HG02981 (cell line): ENCODE data around the gene HK1.
"Not testable (repeated sequence)": the region's sequence is repeated elsewhere in the genome, so short reads cannot be mapped to it uniquely, and the experiment has no call there.

ENCODE experiments used
- ATAC-seq: cut with Tn5 transposase; IDR thresholded peaks from one replicate; pipeline ENCODE4 v1.9.1; 2021; ENCODE audit warnings: mild to moderate bottlenecking, moderate library complexity; ENCODE audit not compliant: unreplicated experiment

HK1 gene

GRCh38 chr10:69278446-69278963, at the start of gene HK1:
HK1 (plus strand) TSS chr10:69278496.
- ATAC-seq, result no peak

DNA sequence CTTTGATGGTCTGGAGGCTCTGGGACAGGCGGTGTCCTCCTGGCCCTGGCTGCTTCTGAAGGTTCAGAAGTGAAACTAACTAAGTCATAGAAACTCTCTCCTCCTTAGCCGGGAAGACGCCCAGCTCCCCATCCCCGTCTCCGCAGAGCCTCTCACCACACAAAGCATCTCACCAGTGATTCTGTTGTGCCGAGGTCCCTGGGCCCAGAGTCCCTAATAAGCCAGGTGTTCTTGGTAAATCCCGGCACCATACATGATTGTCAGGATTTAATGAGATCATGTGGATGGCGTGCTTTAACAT, 48.7 kb upstream of the HK1 start:
- ATAC-seq, result no peak

DNA sequence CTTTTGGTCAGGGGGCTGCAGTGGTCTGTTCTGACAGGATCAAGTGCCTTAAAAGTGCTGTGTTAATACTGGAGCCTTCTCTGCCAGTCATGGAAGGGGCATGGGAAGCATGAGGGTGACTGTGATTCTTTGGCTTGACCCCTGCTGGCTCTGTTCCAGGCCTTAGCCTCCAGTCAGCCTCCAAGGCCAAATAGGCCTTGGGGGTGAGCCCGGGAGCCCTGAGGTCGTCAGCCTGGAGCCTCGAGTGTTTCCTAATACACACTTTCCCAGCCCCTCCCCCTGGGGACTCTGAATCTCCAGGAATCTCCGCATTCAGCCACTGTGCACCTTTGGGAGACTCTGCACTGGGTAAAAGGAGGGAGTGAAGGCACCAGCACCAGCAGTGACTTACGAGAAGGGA, 48.2 kb upstream of the HK1 start:
- ATAC-seq, result no peak

- no peak for ATAC-seq
Observed at GRCh38 chr10:69232252-69232651, 46.0 kb upstream of the HK1 start.

DNA sequence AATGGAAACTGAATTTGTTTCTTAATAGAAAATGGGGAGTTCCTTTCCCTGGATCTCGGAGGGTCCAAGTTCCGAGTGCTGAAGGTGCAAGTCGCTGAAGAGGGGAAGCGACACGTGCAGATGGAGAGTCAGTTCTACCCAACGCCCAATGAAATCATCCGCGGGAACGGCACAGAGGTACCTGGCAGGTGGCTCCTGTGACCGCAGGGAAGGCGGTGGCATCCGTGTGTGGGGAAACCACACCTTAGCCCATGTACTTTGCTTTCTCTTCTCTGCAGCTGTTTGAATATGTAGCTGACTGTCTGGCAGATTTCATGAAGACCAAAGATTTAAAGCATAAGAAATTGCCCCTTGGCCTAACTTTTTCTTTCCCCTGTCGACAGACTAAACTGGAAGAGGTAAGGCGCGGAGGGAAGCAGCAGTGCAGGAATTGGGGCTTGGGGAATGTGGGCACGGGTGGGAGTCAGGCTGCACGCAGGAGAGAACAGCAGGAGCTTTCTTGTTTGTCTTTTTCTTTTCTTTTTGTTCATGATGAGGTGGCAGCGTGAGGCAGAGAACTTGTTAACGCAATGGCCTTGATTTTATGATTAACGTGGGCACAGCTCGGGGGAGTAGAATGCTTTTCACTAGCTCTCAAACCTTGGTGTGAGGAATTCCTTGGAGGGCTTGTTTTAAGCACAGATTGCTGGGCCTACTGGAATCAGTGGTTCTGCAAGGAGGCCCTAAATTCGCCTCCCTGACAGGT, 45.4 kb upstream of the HK1 start:
- ATAC-seq, result no peak

- no peak for ATAC-seq
Observed at GRCh38 chr10:69234447-69234846, 43.8 kb upstream of the HK1 start.

- ATAC-seq, result peak; percentile 80
Observed at GRCh38 chr10:69237528-69238159, 40.7 kb upstream of the HK1 start.

- no peak for ATAC-seq
Observed at GRCh38 chr10:69239136-69239535, 39.2 kb upstream of the HK1 start.

DNA sequence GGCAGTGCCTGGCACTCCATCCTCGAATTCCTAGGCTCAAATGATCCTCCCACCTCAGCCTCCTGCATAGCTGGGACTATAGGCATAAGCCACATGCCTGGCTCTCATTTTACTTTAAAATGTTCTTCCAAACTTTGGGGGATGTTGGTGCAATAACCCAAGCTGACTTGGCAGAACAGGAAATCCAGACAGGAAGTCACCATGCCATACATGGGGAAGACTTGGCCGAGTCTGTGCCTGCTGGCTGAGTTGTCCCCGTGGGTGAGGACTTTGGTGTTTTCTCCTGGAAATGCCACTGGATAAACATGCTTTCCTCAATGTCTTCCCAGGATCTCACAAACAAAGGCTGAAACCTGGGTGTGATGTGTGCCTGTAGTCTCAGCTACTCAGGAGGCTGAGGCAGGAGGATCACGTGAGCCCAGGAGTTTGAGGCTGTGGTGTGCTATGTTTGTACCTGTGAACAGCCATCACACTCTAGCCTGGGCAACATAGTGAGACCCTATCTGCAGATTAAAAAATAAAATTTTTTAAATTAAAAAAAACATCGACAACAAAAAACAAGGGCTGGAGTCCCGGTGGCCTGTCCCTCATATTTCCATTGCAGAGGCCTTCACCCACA, 38.4 kb upstream of the HK1 start:
- ATAC-seq, result no peak

DNA sequence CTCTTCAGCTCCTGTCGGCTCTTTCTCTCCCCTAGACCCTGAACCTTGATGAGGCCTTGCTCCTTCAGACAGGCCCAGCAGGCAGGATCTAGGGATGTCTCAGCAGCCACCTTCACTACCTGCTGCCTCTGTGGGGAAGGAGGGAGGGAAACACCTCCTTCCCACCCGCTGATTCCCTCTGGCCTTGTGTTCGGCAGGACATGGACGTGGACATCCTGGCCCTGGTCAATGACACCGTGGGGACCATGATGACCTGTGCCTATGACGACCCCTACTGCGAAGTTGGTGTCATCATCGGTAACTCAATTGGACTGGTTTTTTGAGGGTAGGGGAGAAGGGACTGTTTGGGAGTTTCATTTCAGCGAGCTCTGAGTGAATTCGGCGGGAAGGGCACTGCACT, 37.8 kb upstream of the HK1 start:
- ATAC-seq, result no peak

- no peak for ATAC-seq
Observed at GRCh38 chr10:69241575-69241974, 36.7 kb upstream of the HK1 start.

- no peak for ATAC-seq
Observed at GRCh38 chr10:69242040-69242851, 36.0 kb upstream of the HK1 start.

- ATAC-seq, result no peak
Observed at GRCh38 chr10:69242852-69243212, 35.5 kb upstream of the HK1 start.

GRCh38 chr10:69243817-69244216, 34.5 kb upstream of the HK1 start:
- no peak for ATAC-seq

- ATAC-seq, result no peak
Observed at GRCh38 chr10:69246036-69246435, 32.3 kb upstream of the HK1 start.

DNA sequence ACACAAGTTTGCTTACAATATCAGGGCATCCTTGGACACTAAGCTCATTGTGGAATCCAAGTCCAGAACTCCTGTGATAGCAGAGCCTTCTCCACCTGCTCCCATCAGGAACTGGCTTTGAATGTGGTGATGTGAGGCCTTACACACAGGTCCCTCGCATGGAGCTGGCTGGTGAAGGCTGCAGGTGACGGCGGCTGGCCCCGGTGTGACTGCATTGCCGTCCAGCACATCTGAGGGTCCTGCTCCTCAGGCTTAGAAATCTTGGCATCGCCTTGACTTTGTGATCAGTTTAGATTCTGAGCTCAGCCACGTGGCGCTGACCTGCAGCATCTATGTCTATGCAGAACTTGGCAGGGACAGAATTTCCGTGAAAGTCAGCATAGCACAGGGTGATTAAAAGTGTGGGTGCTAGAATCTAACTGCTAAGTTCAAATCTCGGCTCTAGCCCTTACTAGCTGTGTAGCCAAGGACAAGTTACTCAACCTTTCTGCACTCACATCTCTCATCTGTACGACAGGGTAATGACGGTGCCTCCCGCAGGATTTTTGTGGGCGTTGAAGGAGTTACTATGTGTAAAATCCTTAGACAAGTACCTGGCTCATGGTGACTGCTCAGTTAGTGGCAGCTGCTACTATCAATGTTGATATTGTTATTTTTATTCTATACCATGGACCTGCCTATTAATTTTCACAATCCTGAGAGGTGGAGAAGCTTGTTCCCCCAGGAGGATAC, 31.5 kb upstream of the HK1 start:
- ATAC-seq, result no peak

GRCh38 chr10:69247313-69247710, 31.0 kb upstream of the HK1 start:
- ATAC-seq, result no peak

DNA sequence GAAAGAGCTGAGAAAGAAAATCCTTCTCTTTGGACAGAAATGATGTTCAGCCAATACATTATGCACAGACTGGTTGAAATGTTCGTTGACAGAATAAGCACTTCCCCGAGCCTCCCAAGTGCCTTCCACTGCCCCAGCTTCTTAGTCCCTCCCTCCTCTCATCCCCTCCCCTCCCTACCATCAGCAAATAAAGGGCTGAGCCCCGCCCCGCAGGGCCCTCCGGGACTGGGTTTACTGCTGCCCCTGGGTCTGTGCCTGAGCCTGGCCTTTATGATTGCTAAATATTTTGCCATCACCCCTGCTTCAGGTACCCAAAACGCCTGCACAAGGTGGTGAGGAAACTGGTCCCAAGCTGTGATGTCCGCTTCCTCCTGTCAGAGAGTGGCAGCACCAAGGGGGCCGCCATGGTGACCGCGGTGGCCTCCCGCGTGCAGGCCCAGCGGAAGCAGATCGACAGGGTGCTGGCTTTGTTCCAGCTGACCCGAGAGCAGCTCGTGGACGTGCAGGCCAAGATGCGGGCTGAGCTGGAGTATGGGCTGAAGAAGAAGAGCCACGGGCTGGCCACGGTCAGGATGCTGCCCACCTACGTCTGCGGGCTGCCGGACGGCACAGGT, 30.1 kb upstream of the HK1 start:
- ATAC-seq, result no peak

DNA sequence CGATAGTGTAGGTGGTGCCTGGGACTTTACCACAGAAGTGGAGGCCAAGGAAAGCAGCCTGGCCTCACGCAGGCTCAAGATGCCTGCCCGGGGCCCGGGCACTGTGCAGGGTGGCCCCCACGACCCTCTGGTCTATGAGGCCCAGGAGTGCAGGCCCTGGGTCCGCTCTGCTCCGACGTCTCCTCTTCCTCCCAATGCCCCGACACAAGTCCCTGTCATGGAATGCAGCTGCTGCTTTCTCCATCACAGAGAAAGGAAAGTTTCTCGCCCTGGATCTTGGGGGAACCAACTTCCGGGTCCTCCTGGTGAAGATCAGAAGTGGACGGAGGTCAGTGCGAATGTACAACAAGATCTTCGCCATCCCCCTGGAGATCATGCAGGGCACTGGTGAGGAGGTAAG, 28.3 kb upstream of the HK1 start:
- ATAC-seq, result no peak

DNA sequence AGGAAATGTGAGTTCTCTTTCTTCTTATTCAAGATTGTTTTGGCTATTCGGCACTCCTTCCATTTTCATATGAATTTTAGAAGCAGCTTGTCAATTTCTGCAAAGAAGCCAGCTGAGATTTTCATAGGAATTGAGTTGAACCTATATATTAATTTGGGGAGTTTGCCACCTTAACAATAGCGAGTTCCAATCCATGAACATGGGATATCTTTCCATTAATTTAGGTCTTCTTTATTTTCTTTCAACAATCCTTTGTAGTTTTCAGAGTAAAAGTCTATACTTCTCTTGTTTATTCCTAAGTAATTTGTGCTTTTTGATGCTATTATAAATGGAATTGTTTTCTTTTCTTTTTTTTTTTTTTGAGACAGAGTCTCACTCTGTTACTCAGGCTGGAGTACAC, 26.9 kb upstream of the HK1 start:
- not testable (repeated sequence) for ATAC-seq
